GM13976 (cell line): ENCODE data around the gene TRIM28.

Experiments used
- DNase-seq: peaks from one replicate; pipeline ENCODE4 v3.0.0; 2012; ENCODE audit warnings: low spot score
- CTCF ChIP-seq: IDR thresholded peaks from 2 replicates; pipeline ENCODE4 v1.5.1; 2012; ENCODE audit warnings: borderline replicate concordance, mild to moderate bottlenecking; ENCODE audit not compliant: insufficient read depth; ENCODE audit errors: extremely low read depth, missing control alignments, control extremely low read depth
- in situ Hi-C: fragments of 300-500 bp; cut with MboI; formaldehyde crosslinking; loops from one replicate; pipeline ENCODE4 v1.12.0; 2022; ENCODE audit warnings: low sequenced_read_pairs, mixed read lengths, inconsistent platforms; ENCODE audit not compliant: unreplicated experiment

Gene TRIM28

GRCh38 chr19:58584498-58585441 lies 40.9 kb downstream of the TRIM28 start:
- no peak for TF ChIP-seq CTCF
- in situ Hi-C loops: no loop called here
- no peak for DNase-seq

DNA sequence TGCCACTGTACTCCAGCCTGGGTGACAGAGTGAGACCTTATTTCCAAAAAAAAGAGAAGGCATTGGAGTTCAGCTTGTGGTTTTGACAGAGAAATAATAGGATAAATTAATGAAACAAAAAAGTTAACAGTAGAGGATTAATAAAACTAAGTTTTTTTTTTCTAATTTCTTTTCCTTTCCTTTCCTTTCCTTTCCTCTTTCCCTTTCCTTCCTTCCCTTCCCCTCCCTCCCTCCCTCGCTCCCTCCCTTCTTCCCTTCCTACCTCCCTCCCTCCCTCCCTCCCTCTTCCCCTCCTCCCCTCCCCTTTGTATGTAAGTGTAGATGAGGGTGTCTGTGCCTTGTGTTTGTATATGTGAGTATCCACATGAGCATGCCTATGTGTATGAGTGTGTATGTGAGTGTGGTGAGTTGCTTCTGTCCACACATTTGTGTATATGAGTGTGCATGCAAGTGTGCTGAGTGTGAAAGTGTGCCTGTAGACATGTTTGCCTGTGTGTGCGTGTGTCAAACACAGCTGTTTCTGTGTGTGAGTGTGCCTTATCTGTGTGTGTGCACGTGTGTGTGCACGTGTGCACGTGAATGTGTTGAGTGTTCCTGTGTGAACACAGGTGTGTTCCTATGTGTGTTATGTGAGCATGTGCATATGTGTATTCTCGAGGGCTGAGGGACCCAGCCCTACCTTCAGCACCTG lies 41.7 kb downstream of the TRIM28 start:
- in situ Hi-C loops: no loop called here
- DNase-seq: no peak
- no peak for TF ChIP-seq CTCF

DNA sequence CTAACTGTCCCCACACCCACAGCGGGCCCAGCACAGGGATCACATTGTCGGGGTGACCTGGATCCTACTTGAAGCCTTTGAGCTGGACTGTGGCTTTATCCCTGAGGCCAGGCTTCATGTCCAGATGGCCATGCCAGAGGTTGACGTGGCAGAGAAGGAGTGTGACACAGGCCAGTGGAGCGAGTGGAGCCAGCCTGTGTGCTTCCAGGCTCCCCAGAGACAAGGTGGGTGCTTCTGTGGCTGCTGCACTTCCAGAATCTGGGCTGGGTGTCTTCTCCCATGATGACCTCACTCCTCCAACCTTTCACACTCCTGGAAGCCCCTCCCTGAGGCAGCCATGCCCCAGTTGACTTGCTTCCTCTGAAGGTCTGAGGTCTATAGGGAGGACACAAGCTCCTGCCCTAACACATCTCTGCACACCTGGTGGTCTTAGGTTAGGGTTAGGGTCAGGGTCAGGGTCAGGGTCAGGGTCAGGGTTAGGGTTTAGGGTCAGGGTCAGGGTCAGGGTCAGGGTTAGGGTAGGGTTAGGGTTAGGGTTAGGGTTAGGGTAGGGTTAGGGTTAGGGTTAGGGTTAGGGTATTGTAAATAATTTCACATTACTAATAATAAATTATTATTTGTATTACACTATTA lies 42.4 kb downstream of the TRIM28 start:
- TF ChIP-seq CTCF: no peak
- in situ Hi-C loops: no loop called here
- DNase-seq: no peak
